GM19324 (cell line): Measurements from ENCODE around the gene MLLT1.

Source experiments
- ATAC-seq: cut with Tn5 transposase; IDR thresholded peaks from one replicate; pipeline ENCODE4 v1.9.1; 2021; ENCODE audit warnings: mild to moderate bottlenecking, moderate library complexity; ENCODE audit not compliant: unreplicated experiment, low FRiP score

The MLLT1 gene

DNA sequence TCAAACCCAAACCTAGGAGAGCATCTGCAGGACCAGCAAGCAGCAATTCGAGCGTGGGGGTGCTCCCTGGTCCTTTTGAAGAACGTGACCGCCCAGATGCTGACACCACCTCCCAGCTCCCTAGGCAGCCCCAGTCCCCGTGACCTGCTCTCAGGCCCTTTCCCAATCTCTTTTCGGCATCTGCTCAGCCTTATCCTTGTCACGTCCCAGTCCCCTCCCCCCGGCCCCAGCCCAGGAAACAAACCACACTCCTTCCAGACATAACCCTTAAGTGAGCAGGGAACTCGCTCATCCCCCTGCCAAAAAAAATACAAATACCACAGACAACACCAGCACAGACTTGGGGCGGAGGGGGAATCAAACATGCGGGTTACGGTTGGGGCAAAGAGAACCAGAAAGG, 3.3 kb downstream of the MLLT1 start:
- ATAC-seq: no peak

DNA sequence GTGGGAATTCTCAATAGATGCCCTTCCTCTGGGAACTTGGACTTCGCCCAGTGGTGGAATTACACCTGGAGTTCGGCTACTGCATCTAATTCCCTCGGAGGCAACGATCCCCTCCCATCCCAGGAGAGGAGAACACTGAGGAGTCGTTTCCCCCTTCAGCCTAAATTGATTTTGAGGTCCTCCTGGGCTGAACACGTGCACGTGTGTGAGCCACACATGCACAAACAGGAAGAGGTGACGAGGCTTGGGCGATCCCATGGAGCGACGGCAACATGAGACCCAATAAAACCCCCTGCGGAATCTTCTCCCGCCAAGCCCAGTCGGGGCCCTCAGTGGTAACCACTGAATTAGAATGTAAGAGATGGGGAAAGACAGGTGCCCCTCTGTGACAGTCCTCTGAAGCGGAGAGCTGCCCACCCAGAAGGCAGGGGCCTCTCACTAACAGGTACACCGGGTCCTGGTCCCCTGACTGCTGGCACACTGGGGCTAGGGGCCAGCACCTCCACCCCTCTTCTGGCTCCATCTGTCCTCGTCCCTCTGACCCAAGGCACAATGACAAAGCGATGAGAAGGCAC, 4.5 kb downstream of the MLLT1 start:
- no peak for ATAC-seq

DNA sequence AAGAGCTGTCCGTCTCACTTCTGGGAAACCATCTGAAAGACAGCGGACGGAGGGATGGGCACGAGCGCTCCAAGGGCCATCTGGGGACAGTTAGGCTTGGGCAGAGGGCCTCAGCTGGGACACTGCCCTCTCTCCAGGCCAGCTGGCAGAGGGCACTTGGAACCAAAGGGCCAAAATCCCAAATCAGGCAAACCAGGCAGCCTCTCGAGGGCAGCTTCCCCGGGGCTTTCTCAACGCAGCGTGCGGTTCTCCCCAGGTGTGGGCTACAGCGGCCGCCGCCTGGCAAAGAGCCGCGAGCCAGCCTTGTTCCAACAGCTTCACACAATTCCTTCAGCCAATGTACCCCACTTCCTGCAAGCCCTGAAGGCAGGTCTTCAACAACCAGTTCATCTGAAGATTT, 5.0 kb downstream of the MLLT1 start:
- ATAC-seq: no peak

DNA sequence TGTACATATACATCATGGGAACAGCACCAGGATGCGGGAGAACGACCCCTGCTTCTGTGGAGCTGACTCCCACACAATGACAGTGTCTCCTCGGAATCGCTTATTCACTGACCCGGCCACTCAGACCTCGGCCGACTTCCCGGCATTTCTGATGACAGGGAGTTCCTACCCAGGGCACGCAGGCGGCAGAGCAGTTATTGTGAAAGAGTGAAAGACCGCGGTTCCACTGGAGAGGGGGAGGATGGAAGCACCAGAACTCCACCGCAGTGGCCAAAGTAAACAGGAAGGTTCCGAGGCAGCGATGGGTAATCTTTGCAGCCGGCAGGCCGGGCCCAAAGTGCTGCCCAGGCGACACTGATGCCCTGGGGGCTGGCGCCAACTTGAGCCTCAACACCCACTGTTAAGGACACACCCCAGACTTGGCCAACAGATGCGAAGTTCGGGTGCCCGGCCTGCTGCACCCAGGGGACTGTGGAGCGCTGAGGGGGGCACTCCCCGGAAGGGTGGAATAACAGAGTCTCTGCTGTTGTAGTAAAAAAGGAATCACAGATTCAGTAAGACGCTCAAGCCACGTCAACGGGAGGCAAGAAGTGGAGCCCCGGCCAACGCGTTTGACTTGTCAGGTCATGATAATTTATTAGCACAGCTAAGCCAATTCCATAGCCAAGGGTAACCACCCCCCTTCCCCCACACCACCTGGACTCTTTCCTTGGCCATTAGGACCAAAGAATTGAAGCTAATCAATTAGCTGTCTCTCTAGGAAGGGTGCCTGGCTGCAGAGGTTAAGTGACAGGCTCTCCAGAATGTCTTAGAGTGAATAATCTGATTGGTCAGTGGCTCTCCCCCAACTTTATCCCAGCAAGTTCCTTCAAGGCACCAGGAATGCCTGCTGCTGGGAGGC, 5.8 kb downstream of the MLLT1 start:
- no peak for ATAC-seq

DNA sequence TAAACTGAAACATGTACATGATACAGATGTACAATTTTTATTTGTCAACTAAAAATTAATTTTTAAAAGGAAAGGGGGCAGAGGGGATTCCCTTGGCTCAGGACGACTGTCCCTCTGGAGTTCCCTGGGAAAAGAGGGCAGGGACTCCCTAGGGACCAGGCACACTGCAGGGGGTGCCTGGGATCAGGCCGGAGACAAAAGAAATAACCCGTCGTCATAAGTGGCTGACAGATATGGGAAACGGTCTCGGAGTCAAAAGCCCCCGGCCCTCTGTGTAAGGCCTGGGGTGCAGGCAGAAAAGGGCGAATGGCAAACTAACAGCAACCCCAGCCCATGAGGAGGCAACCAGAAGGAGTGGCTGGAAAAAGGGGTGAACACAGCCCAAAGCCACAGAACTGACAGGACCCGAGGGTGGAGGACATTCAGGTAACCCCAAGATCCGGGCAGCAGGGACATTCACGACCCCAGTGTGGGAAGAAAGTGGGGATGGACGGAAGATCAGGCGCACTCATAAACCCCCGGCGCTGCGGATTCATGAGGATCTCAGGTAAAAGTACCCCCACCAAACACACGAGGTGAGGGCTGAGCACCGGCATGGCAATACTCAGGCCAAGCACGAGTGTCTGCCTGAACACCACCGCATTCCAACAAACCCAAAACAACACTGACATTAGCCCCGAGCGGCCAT, 6.7 kb downstream of the MLLT1 start:
- no peak for ATAC-seq

DNA sequence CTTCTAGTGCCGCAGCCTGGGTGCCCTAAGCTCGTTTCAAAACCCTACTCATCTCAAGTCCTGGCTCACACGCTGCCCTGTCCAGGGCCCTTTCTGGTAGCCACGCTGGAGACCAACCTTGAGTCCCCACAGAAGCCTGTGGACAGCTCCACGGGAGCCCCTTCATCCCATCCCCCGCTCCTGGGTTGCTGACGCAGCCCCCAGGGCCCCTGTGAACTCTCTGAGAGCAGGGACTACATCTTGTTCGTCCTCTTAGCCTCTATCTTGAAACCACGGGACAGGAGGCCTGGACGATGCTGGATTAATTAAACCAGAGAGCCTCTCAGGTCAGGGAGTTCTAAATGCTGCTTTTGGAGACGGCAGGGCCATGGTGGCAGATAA, 7.4 kb downstream of the MLLT1 start:
- ATAC-seq: no peak

DNA sequence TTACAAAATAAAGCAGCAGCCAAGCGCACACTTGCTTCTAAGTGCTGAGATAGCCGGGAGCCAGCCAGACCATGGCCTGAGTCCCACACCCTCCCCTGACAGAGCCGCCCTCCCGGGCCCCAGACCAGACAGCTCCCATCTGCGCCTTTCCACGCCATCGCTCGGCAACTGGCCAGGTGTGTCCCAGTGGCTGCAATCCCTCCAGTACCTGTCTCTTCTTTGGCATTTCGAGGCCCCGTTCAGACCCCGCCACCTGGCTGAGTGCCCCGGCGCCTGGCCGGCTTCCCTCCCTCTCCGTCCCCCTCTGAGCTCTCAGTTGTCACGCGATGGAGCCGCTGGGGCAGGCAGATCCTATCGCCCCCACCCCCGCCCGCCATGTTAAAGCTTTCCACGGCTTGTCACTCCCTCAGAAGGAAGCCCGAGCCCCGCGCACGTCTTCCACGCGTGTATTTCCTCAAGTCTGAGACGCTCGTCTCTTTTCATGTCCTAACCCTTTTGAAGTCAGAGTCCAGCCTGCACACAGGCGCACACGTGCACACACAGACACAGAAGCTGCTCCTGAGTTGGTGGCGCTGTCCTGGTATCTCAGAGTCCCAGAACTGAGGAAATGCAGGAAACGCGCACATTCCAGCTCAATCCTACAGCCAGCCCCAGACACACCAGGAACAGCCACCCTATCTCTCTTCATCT, 7.9 kb downstream of the MLLT1 start:
- no peak for ATAC-seq

DNA sequence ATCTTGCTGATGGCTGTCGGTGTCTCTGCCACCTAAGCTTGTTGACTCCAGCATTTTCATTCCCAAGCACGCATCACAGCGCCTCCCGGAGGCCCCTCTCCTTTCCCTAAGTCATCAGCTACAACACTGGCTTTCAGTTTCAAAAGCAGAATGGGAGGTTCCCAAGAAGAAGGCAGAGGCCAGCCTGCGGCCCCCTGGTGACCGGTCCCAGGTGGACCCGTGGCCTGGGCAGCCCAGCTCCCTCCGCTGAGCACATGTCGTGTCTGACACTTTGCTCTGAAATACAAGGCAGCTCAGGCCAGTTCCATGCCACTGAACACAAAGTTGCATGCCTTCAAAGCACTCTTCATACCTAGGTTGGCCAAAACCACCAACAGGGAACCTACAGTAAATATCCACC, 8.5 kb downstream of the MLLT1 start:
- no peak for ATAC-seq

DNA sequence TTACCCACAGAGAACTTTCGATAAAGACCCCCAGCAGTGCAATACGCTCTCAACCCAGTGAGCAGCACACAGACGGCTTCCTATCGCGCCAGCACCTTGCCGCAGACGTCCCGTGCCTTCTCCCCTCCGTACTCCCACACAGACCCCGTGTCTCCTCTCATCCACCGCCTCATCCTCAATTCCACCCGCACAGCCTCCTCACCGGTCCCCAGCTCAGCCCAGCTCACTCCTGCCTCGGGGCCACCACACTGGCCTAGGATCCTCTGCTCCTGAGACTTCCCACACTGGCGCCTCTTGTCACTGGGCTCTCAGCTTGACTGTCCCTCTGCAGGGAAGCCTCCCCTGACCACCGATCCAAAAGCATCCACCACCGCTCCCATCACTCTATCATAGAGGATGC, 9.0 kb downstream of the MLLT1 start:
- no peak for ATAC-seq

DNA sequence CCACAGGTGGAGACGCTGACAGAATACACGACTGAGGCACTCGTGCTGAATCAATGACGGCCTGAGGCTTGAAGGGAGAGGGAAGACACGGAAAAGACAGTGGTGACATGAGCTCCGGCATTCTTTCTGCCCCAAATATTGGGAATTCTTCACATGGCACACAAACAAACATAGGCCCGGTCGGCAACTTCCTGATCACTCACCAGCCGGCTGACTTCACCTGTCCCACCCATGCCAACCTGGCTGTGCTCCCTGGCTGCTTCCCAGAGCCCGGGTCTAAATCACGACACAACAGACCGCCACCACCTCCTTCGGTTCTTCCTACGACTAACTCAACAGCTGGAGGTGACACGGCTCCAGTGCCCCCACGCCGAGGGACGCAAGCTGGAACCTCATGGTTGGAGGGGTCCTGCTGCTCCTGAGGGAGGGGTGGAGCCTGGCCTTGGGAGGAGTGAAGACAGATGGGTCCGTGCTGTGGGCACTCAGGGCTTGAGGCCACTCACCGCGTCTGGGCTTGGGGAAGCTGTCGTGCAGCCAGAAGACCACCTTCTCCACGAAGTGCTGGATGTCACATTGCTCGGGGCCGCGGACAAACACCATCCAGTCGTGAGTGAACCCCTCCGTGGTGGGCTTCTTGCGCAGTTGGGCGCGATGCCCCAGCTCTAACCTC, 9.6 kb downstream of the MLLT1 start:
- ATAC-seq: no peak

DNA sequence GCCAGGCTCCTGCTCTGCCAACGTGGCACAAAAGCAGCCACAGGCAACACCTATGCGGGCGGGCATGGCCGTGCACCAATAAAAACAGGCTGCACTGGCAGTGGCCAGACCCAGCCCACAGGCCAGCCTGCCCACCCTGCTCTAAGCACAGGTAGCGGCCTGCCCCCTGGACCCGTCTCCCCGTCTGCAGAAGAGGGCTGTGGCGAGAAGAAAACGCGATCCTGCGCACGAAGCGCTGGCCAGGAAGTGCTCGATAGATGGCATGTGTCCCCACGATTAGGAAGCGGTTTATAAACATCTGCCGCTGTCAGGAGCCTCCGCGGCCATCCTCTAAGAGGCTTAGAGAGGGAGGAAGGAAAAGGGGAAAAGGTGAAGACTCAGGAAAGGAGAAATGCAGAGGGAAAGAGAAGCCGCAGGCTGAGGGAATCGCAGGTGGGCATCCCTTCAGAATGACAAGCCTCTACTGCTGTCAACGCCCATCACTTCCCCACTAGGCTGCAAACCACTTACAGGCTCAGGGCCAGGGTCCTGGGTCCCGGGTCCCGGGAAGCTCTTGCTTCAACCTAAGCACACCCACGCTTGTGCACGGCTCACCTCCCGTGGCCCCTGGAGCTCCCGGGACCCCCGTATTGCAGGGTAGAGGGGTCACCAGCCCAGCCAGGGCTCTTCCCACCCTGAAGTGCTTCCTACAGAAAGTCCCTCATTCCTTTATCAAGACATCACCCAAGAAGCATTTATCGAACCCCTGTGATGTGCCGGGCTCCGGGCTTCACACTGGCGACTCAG, 10.5 kb downstream of the MLLT1 start:
- ATAC-seq: no peak

DNA sequence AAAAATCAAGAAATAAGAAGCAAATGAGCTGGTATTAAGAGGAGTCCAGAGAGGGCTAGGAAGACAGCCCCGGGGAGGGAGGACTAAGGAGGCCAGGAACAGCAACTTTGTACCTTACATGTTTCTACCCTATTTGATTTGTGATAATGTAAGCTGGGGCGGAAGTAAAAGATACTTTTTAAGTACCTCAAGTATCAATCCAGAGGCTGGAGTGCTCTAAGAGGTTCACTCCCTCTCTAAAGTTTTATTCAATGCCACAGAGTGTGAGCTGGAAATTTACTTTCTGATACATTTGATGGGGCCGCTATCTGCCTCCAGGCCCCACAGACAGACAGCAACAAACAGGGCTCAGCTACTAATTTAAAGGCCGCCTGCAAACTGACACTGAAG, 11.4 kb downstream of the MLLT1 start:
- ATAC-seq: no peak

DNA sequence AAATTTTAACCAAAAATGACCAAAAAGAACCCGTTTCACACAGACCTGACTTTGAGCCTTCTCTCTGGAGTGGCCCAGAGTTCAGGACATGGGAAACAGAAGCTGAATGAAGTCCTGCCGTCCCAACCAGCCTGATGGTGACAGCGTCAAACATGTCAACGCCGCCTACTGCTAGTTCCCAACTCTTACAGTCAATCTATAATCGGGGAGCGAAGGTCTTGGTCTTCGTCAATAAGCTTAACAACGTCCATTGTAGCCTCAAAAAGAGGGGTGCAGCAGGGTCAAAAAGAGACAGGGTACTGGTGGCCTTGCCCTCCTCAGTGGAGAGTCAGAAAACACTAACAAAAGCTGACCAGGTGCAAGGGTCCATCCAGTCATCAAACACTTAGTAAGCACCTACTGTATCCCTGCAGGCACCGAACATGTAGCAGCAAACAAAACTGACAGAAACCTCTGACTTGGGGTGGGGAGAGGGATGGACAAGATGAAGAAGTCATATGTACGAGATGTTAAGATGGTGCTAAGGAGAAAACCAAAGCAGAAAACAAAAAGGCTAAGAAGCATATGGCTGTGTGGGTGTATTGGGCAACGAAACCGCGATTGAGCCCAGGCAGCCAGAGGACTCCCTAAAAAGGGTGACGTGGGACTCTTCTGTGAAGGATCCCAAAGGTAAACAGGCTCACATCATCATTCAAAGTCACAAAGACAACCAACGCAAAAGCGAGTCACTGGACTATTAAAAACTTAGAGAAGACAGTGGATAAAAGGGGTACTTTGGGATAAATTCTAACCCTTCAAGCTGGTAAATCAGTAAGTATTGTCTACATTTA, 12.0 kb downstream of the MLLT1 start:
- ATAC-seq: no peak

DNA sequence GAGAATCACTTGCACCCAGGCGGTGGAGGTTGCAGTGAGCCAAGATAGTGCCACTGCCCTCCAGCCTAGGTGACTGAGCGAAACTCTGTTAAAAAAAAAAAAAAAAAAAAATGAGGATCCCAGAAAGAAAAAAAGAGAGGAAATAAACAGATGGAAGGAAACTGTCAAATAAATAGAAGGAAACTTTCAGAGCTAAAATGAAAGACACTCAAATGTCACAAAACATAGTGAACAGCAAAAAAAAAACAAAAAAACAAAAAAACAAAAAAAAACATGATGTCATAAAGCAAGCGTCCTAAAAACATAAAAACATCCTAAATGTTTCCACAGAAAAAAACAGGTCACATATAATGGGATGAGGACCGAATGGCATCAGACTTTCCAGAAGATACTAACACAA, 15.0 kb downstream of the MLLT1 start:
- no peak for ATAC-seq

DNA sequence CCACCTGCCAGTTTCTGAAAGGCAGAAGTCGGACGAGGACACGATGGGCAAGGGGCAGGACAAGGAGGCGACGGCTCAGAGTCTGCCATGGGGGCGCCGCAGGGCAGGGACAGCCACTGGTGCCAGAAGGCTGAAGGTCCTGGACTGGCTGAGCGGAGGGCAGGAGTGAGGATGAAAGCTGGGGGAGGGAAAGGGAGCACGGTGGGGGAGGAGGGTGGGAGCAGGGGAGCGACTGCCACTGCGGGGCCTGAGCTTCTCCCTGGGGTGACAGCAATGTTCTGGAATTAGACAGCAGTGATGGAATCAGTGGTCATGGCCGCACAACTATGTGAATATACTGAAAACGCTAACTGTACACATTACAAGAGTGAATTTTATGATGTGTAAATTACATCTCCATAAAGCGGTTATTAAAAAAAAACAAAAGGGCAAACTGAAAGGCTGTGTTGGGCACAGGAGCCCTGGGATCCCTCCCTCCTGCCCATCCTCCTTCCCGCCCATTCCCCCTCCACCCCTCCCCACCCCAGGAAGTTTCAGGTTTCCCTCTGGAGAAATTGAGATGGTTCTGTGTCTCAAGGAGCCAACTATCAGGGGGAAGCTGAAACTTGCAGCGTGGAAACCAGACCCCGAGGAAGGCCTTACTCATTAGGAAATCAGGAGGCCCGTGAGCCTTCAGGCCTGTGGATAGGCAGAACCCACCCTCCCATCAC, 15.9 kb downstream of the MLLT1 start:
- ATAC-seq: no peak

DNA sequence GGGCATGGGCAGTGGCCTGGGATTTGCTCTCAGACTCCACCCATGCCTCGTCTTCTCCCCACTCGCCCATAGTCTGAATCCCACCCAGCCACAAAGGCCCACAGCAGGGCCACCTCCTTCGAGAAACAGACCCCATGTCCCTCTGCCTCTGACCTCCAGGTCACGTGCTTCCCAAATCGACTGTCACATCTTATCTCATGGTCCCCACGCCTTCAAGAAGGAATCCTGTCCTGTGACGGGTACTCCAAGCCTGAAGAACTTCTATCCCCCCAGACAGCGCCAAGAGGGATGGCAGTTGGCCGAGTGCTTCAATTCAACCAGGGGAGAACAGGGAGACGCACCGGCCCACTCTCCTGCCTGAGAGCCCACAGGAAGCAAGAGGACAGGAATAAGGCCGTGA, 16.5 kb downstream of the MLLT1 start:
- no peak for ATAC-seq

DNA sequence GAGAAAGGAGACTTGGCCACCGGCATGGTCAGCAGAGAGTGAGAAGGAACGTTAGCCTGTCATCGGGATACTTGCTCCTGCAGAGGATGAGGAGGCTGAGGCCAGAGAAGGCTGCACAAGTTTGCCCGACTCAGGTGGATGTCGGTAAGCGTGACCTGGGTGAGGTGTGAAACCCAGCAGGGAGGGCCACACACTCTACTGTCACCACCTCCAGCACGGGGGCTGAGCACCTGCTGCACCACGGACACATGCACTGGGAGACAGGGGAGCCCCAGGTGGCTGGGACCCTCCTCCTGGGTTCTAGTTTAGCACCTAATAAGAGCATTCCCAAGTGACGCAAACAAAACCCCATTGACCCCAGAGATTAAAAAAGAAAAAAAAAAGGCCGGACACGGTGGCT, 17.3 kb downstream of the MLLT1 start:
- no peak for ATAC-seq

DNA sequence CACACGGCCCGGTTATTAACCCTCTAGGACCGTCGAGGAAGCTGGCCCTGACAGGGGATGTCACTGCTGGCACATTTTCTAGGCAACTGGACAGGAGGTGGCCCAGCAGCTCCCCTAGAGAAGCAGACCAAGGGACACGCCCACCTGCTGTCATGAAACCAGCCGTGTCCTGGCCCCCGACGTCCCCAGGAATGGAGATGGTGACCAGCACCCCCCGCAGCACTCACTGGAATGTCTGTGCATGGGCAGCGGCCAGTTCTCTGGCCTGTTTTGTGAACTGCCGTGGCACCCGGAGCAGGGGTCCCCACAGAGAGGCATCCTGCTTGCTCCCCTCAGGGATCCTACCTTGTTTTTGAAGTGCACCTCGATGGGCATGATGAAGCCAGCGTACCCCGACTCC, 17.9 kb downstream of the MLLT1 start:
- no peak for ATAC-seq
